BJ (cell line): ENCODE data around the gene MTLN. TPM values are rescaled to one million over a fixed set of nuclear protein-coding genes. Genes with fewer than 3 reads are reported as not detected.
"Not testable (repeated sequence)": the region's sequence is repeated elsewhere in the genome, so short reads cannot be mapped to it uniquely, and the experiment has no call there.

Experiments used
- CTCF ChIA-PET: fragments of 350-600 bp; formaldehyde crosslinking; extraction: SDS; loops from one replicate; lab custom pipeline; 2021; ENCODE audit warnings: antibody characterized with exemption, inconsistent platforms; lab: Yijun Ruan, JAX
- POLR2A ChIA-PET: fragments of 300-600 bp; sonication (Branson Sonifier 250); formaldehyde crosslinking; extraction: SDS; loops from one replicate; lab custom pipeline; 2021; ENCODE audit warnings: antibody characterized with exemption; lab: Charles Lee
- DNase-seq: peaks from one replicate; pipeline ENCODE4 v3.0.0-alpha.2; 2011; ENCODE audit warnings: low read depth
- H3K27me3 ChIP-seq: 2 replicates; pipeline ENCODE4 v1.6.0; 2011; ENCODE audit warnings: low read length; ENCODE audit not compliant: control insufficient read depth, insufficient read depth
- H3K36me3 ChIP-seq: 2 replicates; pipeline ENCODE4 v1.5.1; 2011; ENCODE audit warnings: low read length; ENCODE audit not compliant: control insufficient read depth, insufficient read depth
- H3K4me3 ChIP-seq: 2 replicates; pipeline ENCODE4 v1.5.1; 2011; ENCODE audit warnings: low read depth, mild to moderate bottlenecking, control low read depth, low read length
- polyA plus RNA-seq: library from polyadenylated mRNA; depleted of rRNA; stranded (reverse); fragments of >200 nt; gene quantifications from 2 replicates; pipeline ENCODE4 v1.2.3, GENCODE V29; 2011
- TF ChIP-seq, protein P1 (sequence below): IDR thresholded peaks from 2 replicates; pipeline ENCODE4 v1.5.1; 2011; ENCODE audit warnings: low read depth, mild to moderate bottlenecking, control low read depth, inconsistent platforms, low read length, moderate library complexity; ENCODE audit not compliant: insufficient read depth

Gene MTLN
- polyA plus RNA-seq, 1 experiment = 45.6 TPM

DNA sequence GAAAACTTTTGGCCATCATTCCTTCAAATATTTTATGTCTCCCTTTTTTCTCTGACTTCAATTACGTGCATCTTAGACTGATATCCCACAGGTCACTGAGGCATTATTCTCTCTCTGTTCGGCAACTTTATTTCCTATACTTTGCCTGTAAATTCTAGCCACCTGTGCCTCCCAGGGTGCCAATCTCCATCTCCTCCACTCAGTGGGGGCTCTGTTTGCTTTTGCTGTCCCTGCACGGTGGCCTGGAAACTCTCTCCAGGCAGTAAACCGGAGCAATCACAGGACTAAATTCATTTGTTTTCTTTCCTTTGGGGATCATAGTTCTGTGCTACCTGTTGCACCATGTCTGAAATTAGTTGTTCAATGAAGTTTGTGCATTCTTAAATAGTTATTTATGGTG, 9.6 kb upstream of the MTLN start:
- no peak for DNase-seq
- Histone ChIP-seq H3K27me3 (peaks cover 10% of the 10 kb centered on the region), H3K36me3 (no peaks in the 10 kb centered on the region), H3K4me3 (no peak overlapping the region)
- ChIA-PET POLR2A (no interaction called here), CTCF (no interaction called here)
- TF ChIP-seq, protein P1, sequence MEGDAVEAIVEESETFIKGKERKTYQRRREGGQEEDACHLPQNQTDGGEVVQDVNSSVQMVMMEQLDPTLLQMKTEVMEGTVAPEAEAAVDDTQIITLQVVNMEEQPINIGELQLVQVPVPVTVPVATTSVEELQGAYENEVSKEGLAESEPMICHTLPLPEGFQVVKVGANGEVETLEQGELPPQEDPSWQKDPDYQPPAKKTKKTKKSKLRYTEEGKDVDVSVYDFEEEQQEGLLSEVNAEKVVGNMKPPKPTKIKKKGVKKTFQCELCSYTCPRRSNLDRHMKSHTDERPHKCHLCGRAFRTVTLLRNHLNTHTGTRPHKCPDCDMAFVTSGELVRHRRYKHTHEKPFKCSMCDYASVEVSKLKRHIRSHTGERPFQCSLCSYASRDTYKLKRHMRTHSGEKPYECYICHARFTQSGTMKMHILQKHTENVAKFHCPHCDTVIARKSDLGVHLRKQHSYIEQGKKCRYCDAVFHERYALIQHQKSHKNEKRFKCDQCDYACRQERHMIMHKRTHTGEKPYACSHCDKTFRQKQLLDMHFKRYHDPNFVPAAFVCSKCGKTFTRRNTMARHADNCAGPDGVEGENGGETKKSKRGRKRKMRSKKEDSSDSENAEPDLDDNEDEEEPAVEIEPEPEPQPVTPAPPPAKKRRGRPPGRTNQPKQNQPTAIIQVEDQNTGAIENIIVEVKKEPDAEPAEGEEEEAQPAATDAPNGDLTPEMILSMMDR = no peak

DNA sequence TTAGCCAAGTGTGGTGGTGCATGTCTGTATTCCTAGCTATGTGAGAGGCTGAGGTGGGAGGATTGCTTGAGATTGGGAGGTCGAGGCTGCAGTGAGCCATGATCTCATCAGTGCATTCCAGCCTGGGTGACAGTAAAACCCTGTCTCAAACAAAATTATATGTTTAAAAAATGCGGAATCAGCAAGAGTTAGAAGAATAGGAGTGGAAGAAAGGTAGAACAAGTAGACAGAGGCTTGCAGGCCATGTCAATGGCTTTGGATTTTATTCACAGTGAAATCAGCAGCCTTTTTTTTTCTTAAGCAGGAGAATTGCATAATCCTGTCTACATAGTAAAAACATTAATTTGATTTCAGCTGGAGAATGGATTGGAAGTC, 7.8 kb upstream of the MTLN start:
- TF ChIP-seq, protein P1 = no peak
- H3K36me3 ChIP-seq = no peaks in the 10 kb centered on the region
- no peak for DNase-seq
- H3K4me3 ChIP-seq = no peak overlapping the region
- H3K27me3 ChIP-seq = peaks cover 10% of the 10 kb centered on the region
- POLR2A ChIA-PET = no interaction called here
- CTCF ChIA-PET = no interaction called here

- Histone ChIP-seq H3K27me3 (peaks cover 10% of the 10 kb centered on the region), H3K4me3 (no peak overlapping the region), H3K36me3 (no peaks in the 10 kb centered on the region)
- TF ChIP-seq, protein P1 = no peak
- DNase-seq = no peak
- CTCF ChIA-PET = no interaction called here
- POLR2A ChIA-PET = no interaction called here
These were observed 7.3 kb upstream of the MTLN start for GRCh38 chr2:110219496-110220189.

- peaks cover 11% of the 10 kb centered on the region for H3K27me3 ChIP-seq
- H3K36me3 ChIP-seq, DNase-seq, H3K4me3 ChIP-seq, POLR2A ChIA-PET, CTCF ChIA-PET: not testable (repeated sequence)
These were observed 6.5 kb upstream of the MTLN start for GRCh38 chr2:110218889-110219288.

GRCh38 chr2:110216803-110217202, 4.5 kb upstream of the MTLN start:
- H3K36me3 ChIP-seq = no peaks in the 10 kb centered on the region
- no peak for DNase-seq
- peaks cover 7% of the 10 kb centered on the region for H3K27me3 ChIP-seq
- TF ChIP-seq, protein P1 = no peak
- POLR2A ChIA-PET = no interaction called here
- H3K4me3 ChIP-seq = no peak overlapping the region
- CTCF ChIA-PET = interaction anchor here (0.6 kb wide), 1 partner anchor 41 kb away, joined by 3 read pairs; no protein-coding TSS in a partner anchor

DNA sequence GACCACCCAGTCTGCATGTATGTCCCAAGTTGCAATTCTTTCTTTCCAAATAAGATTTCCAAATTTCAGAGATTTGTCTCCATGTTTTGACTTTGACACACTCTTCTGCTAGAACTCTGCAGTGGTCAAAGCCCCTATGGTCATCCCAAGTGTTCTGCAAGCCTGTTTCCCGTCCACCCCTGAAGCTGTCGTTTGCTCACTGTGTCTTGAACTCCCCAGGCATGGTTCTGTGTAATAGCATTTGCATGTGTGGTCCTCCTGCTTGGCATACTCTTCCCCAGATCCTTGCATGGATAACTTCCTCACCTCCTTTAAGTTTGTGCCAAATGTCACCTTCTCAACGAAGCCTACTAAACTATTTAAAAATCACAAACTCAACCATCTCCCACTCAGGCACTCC, 3.9 kb upstream of the MTLN start:
- no peak overlapping the region for H3K4me3 ChIP-seq
- TF ChIP-seq, protein P1 = no peak
- ChIA-PET POLR2A (no interaction called here), CTCF (no interaction called here)
- no peaks in the 10 kb centered on the region for H3K36me3 ChIP-seq
- peaks cover 6% of the 10 kb centered on the region for H3K27me3 ChIP-seq
- DNase-seq = no peak
